GM18909 (cell line): Measurements from ENCODE around the gene DDRGK1.
"Not testable (repeated sequence)": the region's sequence is repeated elsewhere in the genome, so short reads cannot be mapped to it uniquely, and the experiment has no call there.

Experiments
- ATAC-seq: cut with Tn5 transposase; IDR thresholded peaks from one replicate; pipeline ENCODE4 v1.9.1; 2021; ENCODE audit warnings: mild to moderate bottlenecking; ENCODE audit not compliant: unreplicated experiment, poor library complexity

The DDRGK1 gene

GRCh38 chr20:3221398-3222226 lies 17.1 kb upstream of the DDRGK1 start:
- ATAC-seq: no peak

GRCh38 chr20:3218307-3218988 lies 14.0 kb upstream of the DDRGK1 start:
- ATAC-seq: peak; percentile 71

DNA sequence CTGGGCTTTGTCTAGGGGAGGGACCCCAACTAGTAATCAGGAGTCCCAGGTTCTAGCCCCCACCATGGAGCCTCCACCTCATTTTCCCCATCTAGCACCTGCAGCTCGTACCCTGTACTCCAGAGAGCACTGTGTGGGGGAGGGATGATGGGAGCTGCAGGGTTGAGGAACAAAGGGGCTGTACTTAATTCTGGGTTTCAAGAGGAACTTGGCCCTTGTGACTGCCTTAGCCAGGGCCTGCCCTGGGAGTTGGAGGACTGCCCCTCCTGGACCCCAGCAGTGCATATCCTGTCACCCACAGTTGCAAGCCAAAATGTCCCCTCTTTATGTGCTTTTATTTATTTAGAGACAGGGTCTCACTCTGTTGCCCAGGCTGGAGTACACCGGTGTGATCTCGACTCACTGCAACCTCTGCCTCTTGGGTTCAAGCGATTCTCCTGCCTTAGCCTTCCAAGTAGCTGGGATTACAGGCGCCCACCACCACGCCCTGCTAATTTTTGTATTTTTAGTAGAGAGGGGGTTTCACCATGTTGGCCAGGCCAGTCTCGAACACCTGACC lies 11.0 kb upstream of the DDRGK1 start:
- not testable (repeated sequence) for ATAC-seq

DNA sequence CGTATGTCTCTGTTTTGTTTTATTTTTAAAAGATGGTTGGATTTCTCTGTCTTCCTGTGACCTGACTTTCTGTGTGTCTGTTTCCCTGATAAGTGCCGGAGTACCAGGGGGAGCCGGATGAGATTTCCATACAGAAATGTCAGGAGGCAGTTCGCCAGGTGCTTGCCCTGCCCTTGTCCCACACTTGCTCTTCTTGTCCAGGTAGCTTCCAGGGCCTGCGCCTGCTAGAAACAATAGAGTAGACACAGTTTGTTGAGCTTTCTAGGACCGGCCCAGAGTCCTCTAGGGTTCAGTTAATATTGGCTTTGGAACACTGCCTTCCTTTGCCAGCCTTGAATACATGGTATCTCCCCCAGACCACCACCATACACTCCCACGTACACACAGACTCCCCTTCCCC lies 8.7 kb upstream of the DDRGK1 start:
- no peak for ATAC-seq

DNA sequence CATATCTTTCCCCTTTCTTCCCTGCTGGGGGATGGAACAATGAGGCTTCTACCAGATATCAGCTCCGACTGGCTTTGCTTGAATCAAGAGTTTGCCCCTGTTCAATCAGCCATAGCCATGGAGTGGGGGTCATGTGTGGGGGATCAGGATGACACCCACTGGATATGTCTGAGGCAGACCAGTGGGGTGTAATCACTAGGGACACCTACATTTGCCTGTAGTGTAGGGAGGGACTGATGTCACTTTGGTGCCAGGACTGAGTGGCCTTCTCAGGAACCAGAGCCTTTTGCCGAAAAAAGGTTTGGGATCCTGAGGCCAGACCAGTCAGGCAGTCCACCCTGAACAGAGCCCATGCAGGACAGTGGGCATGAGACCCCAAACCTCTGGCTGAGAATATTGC lies 5.9 kb upstream of the DDRGK1 start:
- ATAC-seq: no peak

DNA sequence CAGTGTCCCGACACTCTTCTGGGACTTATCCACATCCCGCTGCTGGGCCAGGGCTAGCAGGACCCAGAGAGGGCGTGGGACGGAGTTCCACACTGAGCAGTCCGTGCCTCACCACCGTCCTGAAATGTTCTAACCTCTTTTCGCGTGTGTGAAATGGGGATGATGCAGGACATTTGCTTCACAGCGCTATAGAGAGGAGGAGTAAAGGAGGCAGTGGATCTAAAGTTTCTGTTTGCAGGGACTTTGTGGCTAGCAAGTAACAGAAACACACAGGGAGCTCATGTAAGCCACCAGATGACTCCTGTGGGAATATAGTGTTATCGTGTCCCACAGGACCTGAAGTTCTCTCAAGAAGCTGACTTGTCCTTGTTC lies 5.5 kb upstream of the DDRGK1 start:
- peak; percentile 20 for ATAC-seq

DNA sequence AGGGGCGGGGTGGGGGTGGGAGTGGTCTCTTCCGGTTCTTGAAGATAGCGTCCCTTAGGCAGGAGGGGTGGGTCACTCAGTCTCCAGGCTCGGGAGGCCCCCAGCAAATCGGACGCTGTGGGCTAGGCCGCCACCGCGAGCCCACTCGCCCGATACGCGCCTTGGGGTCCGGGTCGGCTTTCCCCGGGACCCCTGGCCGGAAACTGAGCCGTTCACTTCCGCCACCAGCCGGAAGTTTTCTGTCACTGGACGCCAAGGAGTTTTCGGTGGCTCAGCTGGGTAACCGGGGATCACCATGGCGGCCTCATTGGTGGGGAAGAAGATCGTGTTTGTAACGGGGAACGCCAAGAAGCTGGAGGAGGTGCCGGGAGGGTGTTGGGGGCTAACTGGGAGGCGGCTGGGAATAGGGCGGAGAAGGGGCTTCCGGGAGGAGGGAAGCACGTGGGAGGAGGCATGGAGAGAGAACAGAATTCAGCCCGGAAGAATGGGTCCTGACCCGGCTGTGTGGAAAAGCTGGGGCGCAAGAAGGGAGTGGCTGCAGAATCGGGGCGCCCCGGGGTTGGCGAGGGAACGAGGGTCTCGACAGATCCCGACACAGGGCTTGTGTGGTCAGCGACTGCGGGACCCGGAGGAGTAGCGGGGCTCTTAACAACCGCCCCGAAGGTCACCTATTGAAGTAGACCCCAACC lies 4.9 kb upstream of the DDRGK1 start, which contains the start of gene ITPA:
Gene ITPA (plus strand): TSS at position 242 of the 689 bp plus-strand sequence. CDS start 54 bp downstream, at position 296.
- peak; percentile 45 for ATAC-seq

GRCh38 chr20:3208786-3209256 lies 4.3 kb upstream of the DDRGK1 start:
- no peak for ATAC-seq

GRCh38 chr20:3203315-3204123 lies 963 bp downstream of the DDRGK1 start:
- ATAC-seq: peak; percentile 27

GRCh38 chr20:3202965-3203314 lies 1.5 kb downstream of the DDRGK1 start:
- ATAC-seq: peak; percentile 3

GRCh38 chr20:3199976-3200755 lies 4.3 kb downstream of the DDRGK1 start:
- no peak for ATAC-seq

DNA sequence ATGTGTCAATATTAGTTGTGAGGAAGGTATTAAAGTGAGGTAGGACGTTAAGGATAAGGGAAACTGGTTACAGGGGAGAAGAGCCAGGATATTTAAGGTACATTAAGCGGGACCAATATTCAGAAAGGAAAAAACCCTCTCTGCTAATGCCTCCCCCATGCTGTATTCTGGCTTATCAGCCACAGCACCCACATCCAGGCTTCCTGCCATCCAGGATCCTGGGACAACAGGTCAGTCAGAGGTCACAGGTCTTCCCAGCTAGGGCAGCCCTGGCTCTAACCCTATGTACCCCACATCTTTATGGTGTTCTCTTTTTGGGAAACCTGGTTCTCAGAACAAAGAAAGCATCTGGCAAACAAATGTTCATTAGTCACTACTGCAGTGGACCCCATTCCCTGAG lies 5.3 kb downstream of the DDRGK1 start:
- ATAC-seq: no peak

GRCh38 chr20:3195590-3196237 lies 8.8 kb downstream of the DDRGK1 start:
- no peak for ATAC-seq

DNA sequence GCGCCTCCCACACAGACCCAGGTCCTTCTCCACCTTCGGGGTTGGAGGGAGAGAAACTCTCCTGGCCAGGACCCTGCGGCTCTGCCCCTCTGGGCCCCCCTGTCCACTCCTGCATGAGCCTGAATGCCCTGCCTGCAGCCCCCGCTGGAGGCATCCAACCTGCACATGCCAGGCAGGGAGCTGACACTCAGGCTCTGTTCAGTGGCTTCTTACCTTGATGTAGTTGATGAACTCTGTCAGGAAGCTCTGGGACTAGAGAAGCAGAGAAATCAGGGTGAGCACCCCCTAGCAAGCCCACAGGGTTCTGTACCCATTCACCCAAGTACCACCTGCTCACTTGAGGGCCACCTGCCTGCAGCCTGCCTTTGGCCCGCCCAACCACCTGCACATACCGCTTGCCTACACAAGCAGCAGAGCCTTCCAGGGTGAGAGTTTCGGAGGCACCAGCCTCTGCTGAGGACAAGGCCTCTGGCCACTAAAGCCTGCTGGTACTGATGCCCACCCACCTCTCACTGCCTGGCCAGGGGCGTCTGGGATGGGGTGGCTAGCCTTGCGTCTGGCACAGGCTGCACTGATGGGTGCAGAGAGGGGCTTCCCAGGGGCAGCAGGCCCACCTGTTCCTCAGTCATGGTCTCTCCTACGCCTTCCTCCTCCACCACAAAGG lies 9.7 kb downstream of the DDRGK1 start:
- no peak for ATAC-seq

- no peak for ATAC-seq
Observed at GRCh38 chr20:3193806-3194616, 10.5 kb downstream of the DDRGK1 start.

DNA sequence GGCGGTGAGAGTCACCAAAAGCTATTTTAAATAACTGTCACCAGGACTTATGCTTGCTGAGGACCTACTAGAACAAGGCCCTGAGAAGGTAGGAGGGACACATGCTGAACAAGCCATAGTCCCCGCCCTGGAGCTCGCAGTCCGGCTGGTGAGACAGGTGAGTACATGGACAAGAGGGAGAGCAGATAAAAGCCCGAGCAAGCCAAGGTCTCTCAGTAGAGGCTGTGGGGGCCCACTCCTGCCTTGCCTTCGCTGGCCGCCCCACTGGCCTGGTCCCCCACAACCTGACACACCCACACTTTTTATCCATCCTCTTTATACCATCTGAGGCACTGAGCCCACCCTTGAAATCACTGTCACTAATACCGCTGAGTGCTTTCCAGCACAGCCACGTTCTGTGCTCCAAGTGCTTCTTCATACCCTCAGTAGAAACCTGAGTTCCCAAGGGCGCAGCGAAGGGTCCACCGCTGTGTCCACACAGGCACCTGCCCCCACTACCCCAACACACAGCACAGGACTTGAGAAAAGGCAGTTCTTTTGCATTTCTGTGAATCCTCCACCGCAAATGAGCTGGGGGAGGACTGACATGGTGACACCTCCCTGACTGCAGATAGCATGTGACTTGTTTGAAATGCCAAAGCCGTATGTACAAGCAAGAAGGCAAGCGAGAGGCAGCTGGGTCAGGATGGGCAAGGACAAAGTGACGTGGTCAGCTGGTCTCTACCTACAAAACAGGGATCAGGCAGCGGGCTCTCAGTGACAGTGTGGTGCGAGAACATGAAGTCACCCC lies 12.1 kb downstream of the DDRGK1 start:
- ATAC-seq: no peak

DNA sequence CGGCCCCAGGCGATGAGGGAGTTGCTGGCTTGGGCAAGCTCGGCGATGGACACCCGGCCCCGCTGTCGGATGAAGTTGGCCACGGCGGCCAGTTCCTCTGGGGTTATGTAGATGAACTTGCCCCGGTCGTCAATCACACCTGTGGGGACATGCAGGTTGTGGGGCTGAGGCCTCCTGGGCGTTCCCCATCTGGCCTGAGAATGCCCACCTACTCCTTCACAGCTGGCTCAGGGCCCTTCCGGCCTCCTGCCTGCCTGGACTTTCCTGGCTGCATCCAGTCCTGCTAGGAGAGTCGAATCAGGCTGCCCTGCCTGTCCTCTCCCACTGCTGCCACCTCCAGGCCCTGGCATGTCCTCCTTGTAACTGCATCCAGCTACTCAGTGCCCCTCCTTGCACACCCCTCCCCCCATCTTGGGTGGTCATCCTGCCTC lies 13.8 kb downstream of the DDRGK1 start:
- ATAC-seq: no peak
